SK-N-SH (cell line): ENCODE results near the gene GOPC.

Experiments
- CHD2 ChIP-seq: fragments of 150-350 bp; IDR thresholded peaks from 2 replicates; pipeline ENCODE4 v1.6.1; 2018; ENCODE audit warnings: low read length; ENCODE audit not compliant: partially characterized antibody
- EP300 ChIP-seq, 2 experiments: IDR thresholded peaks; 2 replicates each; pipeline versions ENCODE4 v1.4.0 to v1.6.1; 2012; ENCODE audit warnings: borderline replicate concordance in 1 of 2, low read depth in 1 of 2, low read length in 1 of 2
- EZH2phosphoT487 ChIP-seq: fragments of 200-600 bp; sonication (generic); IDR thresholded peaks from 2 replicates; pipeline ENCODE4 v1.6.1; 2017; ENCODE audit warnings: low read depth, mixed run types, mild to moderate bottlenecking, antibody characterized with exemption, moderate library complexity, borderline replicate concordance
- FOSL2 ChIP-seq: IDR thresholded peaks from 2 replicates; pipeline ENCODE4 v1.4.0; 2012; ENCODE audit warnings: low read depth, mild to moderate bottlenecking, moderate library complexity, borderline replicate concordance
- FOXM1 ChIP-seq: IDR thresholded peaks from 2 replicates; pipeline ENCODE4 v1.4.0; 2012; ENCODE audit warnings: low read depth, mild to moderate bottlenecking
- PBX3 ChIP-seq: IDR thresholded peaks from 2 replicates; pipeline ENCODE4; 2012
- POLR2AphosphoS5 ChIP-seq: IDR thresholded peaks from 2 replicates; pipeline ENCODE4 v1.6.1; 2012; ENCODE audit warnings: low read depth, low read length
- TCF12 ChIP-seq: IDR thresholded peaks from 2 replicates; pipeline ENCODE4 v1.4.0; 2012
- TF ChIP-seq, protein P1 (sequence below): fragments of 200-600 bp; sonication (generic); IDR thresholded peaks from 2 replicates; pipeline ENCODE4 v1.6.1; 2017; ENCODE audit warnings: antibody characterized with exemption, mild to moderate bottlenecking, moderate library complexity
- TF ChIP-seq, protein P2 (sequence below): IDR thresholded peaks from 2 replicates; pipeline ENCODE4 v1.4.0; 2012; ENCODE audit warnings: low read depth
- TF ChIP-seq, protein P3 (sequence below): IDR thresholded peaks from 2 replicates; pipeline ENCODE4 v1.6.1; 2012; ENCODE audit warnings: mild to moderate bottlenecking, low read depth, low read length, moderate library complexity

DNA sequence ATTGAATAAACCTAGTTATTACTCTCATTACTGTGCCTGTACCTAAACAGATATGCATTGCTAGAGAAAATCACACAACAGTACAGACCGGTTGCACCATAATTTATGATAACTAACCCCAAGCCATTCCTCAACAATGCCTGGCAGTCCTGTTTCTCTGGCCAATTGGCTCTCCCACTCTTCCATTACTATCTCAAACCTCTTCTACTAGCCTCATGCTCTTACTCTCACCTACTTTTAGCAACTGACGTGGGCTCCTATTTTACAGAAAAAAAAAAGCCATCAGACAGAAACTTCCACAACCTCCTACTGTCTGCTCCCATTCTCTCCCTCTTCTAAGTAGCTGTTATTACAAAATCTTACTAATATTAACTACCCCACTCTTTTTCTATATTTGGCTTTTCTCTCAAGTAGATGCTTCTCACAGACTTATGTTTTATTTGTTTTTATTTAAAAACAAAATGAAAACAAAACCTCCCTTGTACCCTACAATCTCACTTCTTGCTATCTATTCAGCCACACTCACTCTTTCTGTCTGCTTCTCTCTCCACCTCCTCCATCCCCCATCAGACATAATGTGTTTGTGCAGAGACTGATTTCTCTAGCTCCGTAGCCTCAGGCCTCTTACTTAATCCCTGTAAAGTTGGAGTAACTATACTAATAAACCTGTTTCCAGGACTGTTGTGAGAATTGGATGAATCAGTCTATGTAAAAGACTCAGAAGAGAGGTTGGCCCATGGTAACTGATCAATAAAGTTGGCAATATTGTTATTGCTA lies 9.1 kb downstream of the GOPC start:
- TF ChIP-seq, protein P1, sequence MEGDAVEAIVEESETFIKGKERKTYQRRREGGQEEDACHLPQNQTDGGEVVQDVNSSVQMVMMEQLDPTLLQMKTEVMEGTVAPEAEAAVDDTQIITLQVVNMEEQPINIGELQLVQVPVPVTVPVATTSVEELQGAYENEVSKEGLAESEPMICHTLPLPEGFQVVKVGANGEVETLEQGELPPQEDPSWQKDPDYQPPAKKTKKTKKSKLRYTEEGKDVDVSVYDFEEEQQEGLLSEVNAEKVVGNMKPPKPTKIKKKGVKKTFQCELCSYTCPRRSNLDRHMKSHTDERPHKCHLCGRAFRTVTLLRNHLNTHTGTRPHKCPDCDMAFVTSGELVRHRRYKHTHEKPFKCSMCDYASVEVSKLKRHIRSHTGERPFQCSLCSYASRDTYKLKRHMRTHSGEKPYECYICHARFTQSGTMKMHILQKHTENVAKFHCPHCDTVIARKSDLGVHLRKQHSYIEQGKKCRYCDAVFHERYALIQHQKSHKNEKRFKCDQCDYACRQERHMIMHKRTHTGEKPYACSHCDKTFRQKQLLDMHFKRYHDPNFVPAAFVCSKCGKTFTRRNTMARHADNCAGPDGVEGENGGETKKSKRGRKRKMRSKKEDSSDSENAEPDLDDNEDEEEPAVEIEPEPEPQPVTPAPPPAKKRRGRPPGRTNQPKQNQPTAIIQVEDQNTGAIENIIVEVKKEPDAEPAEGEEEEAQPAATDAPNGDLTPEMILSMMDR, result no peak
- no peak for TF ChIP-seq EP300 (IDR thresholded peaks at IDR 0.05; ENCODE audit: borderline replicate concordance in 1 of 2, low read depth in 1 of 2, low read length in 1 of 2)
- no peak for TF ChIP-seq POLR2AphosphoS5
- no peak for TF ChIP-seq PBX3
- TF ChIP-seq TCF12, result no peak
- TF ChIP-seq, protein P2, sequence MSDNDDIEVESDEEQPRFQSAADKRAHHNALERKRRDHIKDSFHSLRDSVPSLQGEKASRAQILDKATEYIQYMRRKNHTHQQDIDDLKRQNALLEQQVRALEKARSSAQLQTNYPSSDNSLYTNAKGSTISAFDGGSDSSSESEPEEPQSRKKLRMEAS, result no peak
- TF ChIP-seq CHD2, result no peak
- TF ChIP-seq, protein P3, sequence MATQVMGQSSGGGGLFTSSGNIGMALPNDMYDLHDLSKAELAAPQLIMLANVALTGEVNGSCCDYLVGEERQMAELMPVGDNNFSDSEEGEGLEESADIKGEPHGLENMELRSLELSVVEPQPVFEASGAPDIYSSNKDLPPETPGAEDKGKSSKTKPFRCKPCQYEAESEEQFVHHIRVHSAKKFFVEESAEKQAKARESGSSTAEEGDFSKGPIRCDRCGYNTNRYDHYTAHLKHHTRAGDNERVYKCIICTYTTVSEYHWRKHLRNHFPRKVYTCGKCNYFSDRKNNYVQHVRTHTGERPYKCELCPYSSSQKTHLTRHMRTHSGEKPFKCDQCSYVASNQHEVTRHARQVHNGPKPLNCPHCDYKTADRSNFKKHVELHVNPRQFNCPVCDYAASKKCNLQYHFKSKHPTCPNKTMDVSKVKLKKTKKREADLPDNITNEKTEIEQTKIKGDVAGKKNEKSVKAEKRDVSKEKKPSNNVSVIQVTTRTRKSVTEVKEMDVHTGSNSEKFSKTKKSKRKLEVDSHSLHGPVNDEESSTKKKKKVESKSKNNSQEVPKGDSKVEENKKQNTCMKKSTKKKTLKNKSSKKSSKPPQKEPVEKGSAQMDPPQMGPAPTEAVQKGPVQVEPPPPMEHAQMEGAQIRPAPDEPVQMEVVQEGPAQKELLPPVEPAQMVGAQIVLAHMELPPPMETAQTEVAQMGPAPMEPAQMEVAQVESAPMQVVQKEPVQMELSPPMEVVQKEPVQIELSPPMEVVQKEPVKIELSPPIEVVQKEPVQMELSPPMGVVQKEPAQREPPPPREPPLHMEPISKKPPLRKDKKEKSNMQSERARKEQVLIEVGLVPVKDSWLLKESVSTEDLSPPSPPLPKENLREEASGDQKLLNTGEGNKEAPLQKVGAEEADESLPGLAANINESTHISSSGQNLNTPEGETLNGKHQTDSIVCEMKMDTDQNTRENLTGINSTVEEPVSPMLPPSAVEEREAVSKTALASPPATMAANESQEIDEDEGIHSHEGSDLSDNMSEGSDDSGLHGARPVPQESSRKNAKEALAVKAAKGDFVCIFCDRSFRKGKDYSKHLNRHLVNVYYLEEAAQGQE, result no peak
- no peak for TF ChIP-seq EZH2phosphoT487
- TF ChIP-seq FOXM1, result no peak
- no peak for TF ChIP-seq FOSL2
